HG03520 (cell line): Measurements from ENCODE around the gene NPTX1.

ENCODE experiments used
- ATAC-seq: cut with Tn5 transposase; IDR thresholded peaks from one replicate; pipeline ENCODE4 v1.9.1; 2021; ENCODE audit warnings: mild to moderate bottlenecking, moderate library complexity; ENCODE audit not compliant: unreplicated experiment

The NPTX1 gene

DNA sequence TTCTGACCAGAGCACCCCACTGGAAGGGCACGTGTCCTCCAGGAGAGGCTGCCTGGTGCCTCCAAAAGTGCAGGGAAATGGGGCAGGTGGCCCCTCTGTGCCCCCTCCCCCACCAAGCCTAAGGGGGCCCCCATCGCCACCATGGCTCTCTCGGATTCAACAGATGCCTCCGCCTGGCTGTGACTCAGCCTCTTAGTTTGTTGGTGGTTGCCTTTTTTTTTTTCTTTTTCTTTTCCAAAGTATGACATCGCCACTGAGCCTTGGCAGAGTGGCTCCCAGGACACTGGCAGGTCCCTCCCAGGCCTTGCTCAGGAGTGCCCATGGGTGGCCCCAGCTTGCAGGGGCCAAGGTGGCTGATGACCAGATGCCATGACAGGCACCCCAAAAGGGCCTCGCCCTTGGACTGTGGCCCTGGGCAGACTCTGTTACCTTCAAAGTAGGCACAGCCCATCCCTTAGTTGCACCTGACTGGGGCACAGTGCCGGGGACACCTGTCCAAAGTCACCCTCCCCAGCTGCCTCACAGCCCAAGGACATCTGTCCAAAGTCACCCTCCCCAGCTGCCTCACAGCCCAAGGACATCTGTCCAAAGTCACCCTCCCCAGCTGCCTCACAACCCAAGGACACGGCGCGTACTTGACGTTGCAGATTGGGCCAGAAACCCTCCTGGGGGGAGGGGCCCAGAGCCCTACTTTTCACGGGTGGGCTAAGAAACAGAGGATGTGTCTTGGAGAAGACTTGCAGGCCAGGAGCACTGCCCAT, 29.6 kb downstream of the NPTX1 start:
- no peak for ATAC-seq

DNA sequence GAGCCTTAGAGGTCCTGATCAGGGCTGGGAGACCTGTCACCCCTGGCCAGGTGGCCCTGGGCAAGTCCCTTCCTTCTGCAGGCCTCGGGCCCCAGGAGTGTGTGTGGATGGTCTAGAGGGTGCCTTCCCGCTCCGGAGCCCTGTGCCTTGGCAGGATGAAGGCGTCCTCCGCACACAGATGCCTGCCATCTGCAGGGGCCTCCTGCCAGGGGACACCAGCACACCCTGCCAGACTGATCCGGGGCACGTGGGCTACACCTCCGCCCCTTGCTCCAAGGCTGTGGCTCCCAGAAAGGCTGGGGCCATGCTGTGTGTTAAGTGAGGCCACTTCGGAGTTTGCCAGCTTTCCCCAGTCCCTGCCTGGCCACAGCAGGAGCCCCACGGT, 30.7 kb downstream of the NPTX1 start:
- no peak for ATAC-seq

DNA sequence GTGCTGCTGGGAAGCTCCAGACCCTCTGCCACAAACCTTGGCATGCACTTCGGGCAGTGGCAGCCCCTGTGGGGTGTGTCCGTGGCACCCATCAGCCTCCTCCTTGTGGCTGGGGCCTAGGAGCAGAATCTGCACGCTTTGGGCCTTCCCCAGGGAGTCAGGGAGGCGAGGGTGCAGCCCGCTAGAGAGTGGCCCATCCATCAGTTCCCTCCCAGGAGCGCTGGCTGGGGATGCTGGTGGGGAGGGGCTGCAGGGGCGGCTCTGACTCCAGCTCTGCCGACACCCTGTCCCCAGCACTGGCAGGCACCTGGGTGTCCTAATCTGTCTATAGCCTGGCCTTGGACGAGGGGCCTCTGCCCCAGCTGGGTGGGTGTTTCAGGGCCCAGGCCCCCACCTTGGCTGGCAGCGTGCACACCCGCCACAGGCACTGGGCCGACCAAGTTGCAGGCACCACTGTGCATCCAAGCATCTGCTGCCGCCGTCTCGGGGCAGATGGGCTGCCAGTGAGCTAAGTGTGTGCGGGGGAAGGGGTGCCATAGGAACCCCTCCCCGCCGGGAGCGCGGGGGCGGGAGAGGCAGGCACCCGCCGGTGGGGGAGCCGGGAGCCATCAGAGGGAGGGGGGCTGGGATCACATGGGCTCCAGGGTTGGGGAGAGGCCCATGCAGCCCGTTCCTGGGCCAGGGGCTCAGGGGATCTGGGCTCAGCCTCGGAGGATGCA, 31.2 kb downstream of the NPTX1 start:
- no peak for ATAC-seq

DNA sequence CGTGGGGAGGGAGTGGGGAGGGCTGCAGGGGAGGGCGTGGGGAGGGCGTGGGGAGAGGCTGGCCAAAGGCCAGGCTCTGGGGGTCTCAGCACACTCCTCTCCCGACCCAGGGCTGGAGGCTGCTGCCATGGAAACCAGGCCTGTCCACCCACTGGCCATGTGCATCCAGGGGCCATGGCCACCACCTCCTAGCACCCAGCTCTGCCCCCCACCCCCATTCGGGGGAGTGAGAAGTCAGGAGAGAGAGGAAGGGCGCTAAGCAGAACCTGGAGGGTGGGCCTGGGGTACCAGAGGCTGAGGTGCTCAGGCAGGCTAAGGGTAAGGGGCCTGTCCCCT, 31.8 kb downstream of the NPTX1 start:
- ATAC-seq, result no peak

DNA sequence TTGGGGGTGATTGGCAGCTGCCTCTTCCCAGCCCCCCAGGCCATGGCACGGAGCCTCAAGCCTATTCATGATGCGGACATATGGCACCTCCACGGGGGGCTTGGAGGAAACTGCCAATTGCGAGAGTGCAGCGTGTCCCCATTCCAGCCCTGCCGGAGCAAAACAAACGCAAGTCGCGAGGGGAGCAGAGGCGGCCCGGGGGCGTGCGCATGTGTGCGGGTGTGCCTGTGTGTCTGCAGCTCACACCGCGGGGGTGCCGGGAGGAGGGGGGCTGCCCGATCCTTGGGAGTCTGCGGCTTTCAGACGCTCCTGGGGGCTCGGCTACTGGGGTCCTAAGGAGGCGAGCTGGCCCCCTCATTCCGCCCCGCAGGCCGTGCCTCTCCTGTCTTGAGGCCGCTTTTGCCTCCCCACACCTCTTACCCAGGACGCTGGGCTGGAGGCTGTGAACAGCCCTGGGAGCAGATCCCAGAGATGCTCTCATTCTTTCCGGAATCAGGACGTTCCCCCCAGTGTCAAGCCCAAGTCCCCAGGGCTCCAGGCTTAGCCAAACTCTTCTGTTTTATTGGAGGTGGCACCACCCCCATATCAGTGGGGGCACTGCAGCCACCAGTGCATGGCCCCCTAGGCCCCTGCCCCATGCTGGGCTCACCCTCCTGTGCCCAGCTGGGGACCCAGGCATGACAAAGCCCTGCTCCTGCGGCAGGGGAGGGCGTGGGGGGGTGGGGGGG, 32.3 kb downstream of the NPTX1 start:
- ATAC-seq, result no peak

DNA sequence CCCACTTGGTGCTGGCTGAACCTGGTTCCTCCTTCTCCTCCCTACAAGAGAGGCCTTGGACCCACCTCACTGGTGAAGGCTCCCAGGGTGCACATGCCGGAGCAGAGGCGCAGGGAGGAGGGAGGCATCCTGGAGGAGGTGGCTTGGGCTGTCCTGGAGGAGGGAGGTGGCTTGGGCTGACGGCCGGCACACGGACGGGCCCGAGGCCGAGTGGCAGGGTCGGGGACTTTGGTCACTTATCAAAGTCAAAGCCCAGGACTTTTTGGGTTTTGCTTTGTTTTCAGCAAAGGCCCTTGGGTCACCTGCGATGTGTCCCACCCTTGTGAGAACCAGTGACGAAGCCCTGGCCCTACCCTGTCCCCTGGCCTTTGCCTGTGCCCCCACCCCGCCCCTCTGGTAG, 32.9 kb downstream of the NPTX1 start:
- ATAC-seq, result no peak

DNA sequence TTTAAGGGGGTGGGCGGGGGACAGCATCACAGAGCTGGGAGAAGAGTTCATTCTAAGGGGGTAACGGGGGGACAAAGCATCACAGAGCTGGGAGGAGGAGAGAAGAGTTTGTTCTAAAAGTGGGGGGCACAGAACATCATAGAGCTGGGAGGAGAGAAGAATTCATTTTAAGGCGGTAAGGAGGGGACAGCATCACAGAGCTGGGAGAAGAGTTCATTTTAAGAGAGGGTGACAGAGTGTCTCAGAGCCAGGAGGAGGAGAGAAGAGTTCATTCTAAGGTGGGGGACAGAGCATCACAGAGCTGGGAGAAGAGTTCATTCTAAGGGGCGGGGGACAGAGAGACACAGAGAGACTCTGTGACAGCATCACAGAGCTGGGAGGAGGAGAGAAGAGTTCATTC, 33.6 kb downstream of the NPTX1 start:
- no peak for ATAC-seq

DNA sequence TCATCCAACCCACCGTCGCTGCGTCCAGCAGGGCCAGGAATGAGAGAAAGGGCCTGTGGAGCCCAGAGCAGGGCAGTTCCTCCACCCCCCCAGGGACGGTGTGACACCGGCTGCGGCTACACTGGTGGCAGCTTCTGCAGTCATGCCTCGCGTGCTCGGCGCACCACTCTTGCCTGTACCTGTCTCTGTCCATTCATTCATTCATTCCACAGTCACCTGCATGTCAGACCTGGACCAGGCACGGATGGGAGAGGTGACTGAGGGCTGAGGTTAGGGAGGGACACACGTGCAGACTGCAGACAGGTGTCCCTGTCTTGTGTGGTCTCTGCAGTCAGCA, 34.1 kb downstream of the NPTX1 start:
- ATAC-seq, result no peak

DNA sequence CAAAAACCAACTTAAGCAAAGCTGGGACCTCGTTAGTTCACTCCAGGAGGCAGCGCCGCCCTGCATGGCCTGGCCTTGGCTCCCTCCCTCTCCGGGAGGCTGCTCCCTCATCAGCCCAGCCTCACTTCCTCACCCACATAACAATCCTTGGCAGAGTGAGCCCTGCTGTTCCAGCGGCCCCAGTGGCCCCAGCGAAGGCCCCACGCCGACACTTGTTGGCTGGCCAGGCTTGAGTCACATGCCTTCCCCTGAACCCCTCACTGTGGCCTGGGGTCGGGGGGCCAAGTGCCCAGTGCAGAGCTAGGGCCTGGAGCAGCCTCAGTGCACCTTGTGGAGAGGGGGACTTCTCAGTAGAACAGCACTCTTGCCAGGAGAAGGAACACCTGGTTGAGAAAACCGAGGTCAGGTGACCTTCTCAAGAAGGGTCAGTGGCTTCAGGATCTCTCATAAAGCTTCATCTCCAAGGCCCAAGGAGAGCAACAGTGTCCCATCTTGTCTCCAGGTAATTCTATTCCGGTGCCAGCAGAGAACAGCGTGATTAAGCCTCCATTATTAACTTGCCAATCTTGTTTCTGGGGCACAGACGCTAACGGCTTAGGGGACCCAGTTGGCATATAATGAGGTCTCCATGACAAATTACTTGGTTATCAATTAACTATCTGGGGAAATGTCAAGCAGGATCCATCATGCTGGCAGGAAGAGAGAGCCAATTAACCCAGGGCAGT, 34.6 kb downstream of the NPTX1 start:
- ATAC-seq, result no peak

DNA sequence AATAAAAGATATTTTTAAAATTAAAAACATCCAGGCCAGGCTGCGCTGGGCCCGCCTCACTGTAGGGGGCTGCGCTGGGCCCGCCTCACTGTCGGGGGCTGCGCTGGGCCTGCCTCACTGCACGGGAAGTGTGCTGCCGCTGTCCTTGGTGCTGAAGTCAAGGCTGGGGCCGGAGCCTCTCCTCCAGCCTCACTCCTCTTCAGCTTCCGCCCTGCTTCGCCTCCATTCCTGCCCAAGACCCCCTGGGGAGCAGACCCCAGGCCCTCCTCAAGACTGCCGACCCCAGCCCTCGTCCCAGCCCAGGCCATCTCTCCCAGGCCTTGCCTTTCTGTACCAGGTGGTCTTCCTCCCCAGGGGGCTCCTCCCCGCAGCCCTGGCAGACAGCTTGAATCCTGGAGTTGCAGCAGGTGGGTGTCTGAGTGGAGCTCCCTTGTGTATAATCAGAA, 35.3 kb downstream of the NPTX1 start:
- ATAC-seq, result no peak

DNA sequence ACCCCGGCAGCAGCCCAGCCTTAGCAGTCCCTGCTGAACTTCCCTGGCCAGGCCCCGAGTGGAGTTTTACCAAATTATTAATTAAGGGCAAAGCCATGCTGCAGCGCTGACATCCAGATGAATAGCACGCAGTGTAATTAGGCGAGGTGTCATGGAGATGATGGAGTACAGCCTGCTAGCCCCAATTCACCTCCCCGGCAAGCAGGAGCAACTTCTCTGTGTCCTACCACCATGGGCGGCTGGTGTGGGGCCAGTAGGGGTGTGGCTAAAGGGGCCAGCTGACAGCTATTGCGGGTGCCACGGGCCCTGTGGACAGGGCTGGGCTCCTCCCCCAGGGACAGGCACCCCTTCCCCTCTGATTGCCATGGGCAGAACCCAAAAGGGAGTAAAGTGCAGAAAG, 36.9 kb downstream of the NPTX1 start:
- no peak for ATAC-seq

DNA sequence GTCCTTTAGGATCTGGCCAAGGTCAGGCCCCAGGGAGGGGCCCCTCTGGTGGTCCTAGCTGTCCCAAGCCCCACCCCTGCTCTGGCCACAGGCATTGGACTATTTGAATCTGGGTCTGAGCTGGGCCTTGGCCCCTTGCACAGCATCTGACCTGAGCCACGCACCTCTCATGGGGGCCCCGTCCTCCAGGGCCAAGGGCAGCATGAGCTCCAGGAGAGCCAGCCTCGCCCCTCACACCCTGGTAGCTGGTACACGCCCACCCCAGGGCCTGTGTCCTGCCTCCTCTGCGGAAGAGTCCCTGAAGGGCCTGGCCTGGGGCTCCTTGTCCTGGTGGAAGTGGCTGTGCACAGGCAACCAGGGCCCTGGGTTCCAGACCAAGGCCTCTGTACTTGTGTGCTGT, 37.6 kb downstream of the NPTX1 start:
- no peak for ATAC-seq

DNA sequence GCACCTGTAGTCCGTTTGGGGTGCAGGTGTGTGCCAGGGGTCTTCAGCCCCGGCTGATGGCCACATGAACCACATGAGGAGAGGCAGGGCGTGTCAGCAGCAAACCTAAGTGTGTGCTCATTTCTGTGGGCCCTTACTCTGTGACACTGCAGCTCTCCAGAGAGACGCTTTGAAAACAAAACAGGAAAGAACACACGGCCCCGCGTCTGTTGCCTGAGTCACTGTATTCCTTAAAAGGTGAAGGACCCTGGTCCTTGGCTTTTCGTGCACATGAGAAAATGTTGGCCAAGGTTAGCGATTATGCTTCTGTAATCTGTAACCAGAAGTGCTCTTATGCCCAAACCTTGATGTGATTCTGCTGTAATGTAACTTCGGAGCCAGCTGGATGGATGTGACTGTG, 38.9 kb downstream of the NPTX1 start:
- no peak for ATAC-seq

DNA sequence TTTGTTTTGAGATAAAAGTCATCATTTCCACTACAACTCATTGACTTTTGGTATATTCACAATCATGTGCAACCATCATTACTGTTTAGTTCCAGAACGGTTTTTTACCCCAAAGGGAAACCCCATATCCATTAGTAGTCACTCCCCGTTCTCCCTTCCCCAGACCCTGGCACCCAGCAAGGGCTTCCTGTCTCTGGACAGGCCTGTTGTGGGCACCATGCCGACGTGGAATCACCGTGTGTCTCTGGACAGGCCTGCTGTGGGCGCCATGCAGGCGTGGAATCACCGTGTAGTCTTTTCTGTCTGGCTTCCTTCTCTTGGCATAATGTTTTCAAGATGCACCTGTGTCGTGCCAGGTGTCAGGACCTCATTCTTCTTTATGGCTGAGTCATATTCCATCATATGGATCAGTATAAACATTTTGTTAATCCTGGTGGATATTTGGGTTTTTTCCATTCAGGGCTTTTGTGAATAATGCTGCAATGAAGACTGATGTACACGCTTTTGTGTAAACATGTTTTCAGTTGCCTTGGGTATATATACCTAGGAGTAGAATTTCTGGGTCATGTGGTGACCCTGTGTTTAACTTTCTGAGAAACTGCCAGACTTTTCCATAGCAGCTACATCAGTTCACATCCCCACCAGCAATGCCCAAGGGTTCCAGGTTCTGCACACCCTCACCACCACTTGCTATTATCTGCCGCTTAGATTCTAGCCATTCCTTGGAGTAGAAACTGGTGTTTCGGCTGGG, 42.3 kb downstream of the NPTX1 start:
- ATAC-seq, result no peak

DNA sequence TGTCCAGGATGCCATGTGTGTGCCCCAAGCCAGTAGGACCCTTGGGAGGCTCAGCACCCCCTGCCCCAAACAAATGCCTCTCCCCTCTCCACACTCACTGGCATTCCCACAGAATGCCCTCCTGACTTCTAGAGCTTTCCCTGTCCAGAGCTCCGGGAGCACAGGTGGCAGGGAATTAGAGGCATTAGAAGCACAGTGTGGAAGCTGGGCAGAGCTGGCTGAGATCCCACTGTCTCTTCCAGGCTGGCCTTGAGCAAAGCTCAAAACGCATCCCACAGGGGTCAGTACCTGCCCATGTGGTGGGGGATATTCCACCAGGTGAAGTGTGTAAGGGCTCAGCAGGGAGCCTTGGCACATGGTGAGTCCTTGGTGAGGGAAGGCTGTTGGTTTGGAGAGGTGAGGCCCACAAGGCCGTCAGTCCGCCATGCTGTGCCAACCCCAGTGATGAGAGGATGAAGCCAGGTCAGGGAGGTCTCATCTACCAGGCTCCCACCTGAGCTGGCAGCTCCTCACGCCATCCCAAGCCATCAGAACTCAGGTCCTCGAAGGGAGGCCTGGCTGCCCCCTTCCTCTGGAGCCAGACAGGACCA, 43.4 kb downstream of the NPTX1 start:
- ATAC-seq, result no peak

DNA sequence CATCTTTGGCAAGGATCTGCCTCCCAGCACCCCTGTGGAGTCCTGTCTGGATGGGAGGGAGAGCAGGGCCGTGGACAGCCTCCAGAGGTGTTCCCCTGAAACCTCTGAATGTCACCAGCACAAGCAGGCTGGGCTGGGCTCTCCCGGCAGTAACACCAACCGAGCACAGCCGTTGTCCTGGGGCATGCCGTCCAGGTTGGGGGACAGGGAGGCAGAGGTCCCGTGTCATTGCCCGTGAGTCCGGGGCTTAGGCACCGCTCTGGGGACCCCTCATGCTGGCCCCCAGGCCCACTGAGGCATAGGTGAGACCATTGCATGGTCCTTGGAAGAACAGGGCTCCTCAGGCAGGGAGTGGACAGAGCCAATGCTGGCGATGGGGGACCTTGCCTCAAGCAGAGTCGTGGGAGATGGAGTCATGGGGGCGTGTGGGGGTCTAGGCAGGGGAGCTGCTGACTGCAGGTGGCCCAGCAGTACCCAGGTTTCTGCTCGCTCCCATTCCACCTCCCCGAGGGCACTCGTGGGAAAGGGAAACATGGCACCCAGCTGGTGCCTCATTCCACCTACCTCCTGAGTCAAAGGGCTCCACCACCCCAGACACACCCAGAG, 44.0 kb downstream of the NPTX1 start:
- no peak for ATAC-seq

DNA sequence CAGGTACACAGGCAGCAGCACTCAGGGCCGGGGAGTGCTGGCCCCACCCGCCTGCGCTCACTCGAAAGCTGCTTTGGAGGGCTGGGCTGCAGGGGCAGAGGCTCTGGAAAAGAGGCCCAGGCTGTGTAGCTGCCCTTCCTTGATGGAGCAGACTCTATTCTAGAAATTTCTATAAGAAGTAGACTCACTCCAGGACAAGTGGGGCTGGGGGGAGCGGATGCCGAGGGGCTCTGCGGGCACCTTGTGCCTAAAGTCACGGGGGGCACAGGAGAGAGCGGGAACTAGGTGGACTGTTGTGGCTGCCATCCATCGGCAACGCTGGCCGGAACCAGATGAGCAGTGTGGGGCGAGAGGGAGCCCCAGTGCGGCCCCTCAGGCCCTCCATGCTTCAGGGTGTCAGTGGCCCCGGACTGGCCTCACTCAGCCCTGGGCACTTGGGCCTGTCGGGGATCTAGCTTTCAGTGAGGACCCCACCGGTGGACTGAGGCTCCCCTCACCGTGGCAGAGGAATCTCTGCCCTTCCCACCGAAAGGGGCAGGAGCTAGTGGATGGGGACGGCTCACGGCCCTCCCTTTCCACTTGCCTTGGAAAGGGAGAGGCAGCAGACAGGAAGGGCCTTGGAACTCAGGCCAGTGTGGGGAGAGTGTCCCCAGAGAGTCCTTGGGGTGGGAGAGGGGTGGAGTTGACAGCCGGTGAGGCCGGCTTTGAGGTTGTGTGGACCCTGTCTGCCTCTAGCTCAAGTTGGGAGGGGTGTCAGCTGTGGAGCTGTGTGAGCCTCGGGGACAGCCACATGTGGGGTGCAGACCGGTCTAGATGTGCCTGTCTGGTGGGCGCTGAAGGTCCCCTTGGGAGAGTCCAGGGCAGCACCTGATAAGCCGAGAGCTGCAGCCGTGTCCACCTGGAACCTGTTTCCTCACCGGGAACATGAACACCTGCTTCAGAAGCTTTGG, 44.9 kb downstream of the NPTX1 start:
- ATAC-seq, result no peak

DNA sequence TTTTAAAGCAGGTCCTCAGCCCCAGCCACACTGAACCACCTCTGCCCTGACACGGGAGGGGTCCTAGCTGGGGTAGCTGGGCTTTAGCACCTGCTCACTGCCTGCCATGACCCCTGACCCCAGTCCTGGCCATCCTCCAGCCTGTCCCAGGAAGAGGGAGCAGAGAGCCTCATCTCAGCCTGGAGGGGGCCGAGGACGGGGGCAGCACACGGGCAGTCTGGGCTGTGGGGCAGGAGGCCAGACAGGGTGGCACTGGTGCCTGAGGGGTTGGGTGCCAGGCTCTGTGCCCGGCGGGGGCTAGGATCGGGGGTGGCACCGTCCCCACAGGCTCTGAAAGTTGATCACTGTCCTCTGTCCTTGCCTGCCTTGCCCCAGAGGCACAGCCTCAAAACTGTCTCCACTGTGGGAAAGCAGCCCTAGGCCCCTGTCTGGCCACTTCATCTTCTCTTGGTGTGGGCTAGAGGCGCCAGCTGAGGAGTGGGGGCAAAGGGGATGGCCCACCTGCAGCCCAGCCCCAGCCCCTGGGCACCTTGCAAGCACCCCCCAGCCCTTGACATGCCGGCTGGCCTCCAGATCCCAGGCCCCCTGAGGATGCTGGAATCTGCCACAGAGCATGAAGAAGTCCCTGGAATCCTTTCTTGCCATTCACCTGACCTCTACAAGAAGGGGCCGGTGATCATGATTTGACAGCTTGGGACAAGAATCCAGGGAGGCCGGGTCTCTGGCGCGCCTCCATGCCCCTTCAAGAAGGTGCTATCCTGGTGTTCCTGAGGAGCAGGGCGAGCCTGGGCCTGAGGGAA, 45.8 kb downstream of the NPTX1 start:
- no peak for ATAC-seq
